Glutamatergic neuron (in vitro differentiated cells): ENCODE results near the gene KRTAP10-7. TPM values are rescaled to one million over a fixed set of nuclear protein-coding genes. Genes with fewer than 3 reads are reported as not detected.
A peak's percentile ranks its signal among the peaks of the same experiment; 100 is the strongest.
"Not testable (repeated sequence)": the region's sequence is repeated elsewhere in the genome, so short reads cannot be mapped to it uniquely, and the experiment has no call there.

Source experiments
- DNase-seq: peaks from one replicate; pipeline ENCODE4 v3.0.0; 2022
- H3K27ac Mint-ChIP-seq: one replicate; pipeline ENCODE4 v1.8.0; 2020; ENCODE audit warnings: mild to moderate bottlenecking, mixed read lengths, inconsistent platforms; ENCODE audit not compliant: unreplicated experiment
- H3K27me3 Mint-ChIP-seq: one replicate; pipeline ENCODE4 v1.8.0; 2020; ENCODE audit warnings: mild to moderate bottlenecking, moderate library complexity, mixed read lengths, inconsistent platforms; ENCODE audit not compliant: unreplicated experiment
- H3K36me3 Mint-ChIP-seq: one replicate; pipeline ENCODE4 v1.8.0; 2020; ENCODE audit warnings: mild to moderate bottlenecking, mixed read lengths, inconsistent platforms; ENCODE audit not compliant: unreplicated experiment
- H3K4me1 Mint-ChIP-seq: one replicate; pipeline ENCODE4 v1.8.0; 2020; ENCODE audit warnings: mild to moderate bottlenecking, low read depth, mixed read lengths, inconsistent platforms; ENCODE audit not compliant: unreplicated experiment
- H3K4me3 Mint-ChIP-seq: one replicate; pipeline ENCODE4 v1.8.0; 2020; ENCODE audit warnings: mild to moderate bottlenecking, mixed read lengths, inconsistent platforms; ENCODE audit not compliant: unreplicated experiment
- H3K9me3 Mint-ChIP-seq: one replicate; pipeline ENCODE4 v1.8.0; 2020; ENCODE audit warnings: mild to moderate bottlenecking, moderate library complexity, mixed read lengths, inconsistent platforms; ENCODE audit not compliant: unreplicated experiment
- total RNA-seq: library from RNA; stranded (reverse); fragmentation: NEBNext Ultra II Directional; extraction: Animal tissue kit (Norgen Biotek cat#: 25700); gene quantifications from one replicate; pipeline ENCODE4 v1.2.1, GENCODE V29; 2021; ENCODE audit not compliant: unreplicated experiment
- TF ChIP-seq, protein P1 (sequence below): fragments of 200-600 bp; sonication (generic); IDR thresholded peaks from one replicate; pipeline ENCODE4 v1.5.0; 2021; ENCODE audit not compliant: partially characterized antibody, unreplicated experiment

KRTAP10-7 gene
- total RNA-seq, 1 donor from 2014 or later = not detected

DNA sequence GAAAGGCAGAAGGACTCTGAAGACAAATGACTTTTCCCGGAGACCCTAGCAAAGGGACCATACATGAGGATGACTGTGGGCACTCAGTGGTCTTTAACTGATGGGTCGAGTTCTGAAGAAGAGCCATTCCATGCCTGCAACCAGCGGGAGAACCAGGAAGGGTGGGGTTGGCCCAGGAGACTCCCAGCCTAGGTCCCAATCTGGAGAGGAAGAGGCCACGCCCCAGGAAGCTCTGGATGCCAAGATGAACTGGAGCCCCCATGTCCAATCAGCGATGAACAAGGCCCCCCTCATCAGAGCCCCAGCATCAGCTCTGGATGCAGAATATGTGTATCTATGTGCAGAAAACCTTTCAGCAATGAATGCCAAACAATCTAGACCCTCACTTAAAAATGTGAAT lies 40.4 kb downstream of the KRTAP10-7 start:
- TF ChIP-seq, protein P1, sequence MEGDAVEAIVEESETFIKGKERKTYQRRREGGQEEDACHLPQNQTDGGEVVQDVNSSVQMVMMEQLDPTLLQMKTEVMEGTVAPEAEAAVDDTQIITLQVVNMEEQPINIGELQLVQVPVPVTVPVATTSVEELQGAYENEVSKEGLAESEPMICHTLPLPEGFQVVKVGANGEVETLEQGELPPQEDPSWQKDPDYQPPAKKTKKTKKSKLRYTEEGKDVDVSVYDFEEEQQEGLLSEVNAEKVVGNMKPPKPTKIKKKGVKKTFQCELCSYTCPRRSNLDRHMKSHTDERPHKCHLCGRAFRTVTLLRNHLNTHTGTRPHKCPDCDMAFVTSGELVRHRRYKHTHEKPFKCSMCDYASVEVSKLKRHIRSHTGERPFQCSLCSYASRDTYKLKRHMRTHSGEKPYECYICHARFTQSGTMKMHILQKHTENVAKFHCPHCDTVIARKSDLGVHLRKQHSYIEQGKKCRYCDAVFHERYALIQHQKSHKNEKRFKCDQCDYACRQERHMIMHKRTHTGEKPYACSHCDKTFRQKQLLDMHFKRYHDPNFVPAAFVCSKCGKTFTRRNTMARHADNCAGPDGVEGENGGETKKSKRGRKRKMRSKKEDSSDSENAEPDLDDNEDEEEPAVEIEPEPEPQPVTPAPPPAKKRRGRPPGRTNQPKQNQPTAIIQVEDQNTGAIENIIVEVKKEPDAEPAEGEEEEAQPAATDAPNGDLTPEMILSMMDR = no peak

DNA sequence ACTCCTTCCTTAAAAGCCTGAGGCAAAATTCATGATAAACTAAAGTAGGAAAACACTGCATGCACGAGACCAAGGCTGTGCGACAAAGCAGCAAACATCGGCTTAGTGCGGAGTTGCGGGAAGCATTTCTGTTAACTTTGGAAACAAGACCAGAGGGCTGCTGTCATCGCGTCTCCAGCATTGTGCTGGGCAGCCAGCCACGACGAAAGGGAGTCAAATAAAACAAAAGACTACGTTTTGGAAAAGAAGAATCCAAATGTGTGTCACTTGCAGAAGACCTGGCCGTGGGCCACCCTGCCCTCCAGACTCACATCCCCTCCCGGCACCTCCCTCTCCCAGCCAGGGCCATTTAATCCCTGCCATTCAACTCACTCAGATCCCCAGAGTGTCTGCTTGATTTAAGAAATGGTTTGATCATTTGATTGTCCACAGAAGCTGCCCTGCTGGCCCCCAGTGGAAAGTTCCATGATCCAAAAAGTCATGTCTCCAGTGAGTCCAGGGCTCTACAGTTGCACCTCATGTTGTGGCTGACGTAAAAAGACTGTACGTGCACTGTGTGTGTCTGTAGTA lies 43.4 kb downstream of the KRTAP10-7 start:
- TF ChIP-seq, protein P1 = no peak
- no peak overlapping the region for H3K27ac Mint-ChIP-seq
- H3K9me3 Mint-ChIP-seq = peaks cover 21% of the 10 kb centered on the region
- H3K36me3 Mint-ChIP-seq = peaks cover 29% of the 10 kb centered on the region
- peaks cover 5% of the 10 kb centered on the region for H3K27me3 Mint-ChIP-seq
- DNase-seq = no peak
- no peak overlapping the region for H3K4me3 Mint-ChIP-seq
- peaks cover 6% of the 10 kb centered on the region for H3K4me1 Mint-ChIP-seq

More for the DNA sequence above, 40.4 kb downstream of the KRTAP10-7 start:
- Mint-ChIP-seq H3K4me3 (no peak overlapping the region), H3K27me3 (no peaks in the 10 kb centered on the region), H3K9me3 (peaks cover 15% of the 10 kb centered on the region), H3K4me1 (peaks cover 3% of the 10 kb centered on the region), H3K36me3 (peaks cover 29% of the 10 kb centered on the region), H3K27ac (no peak overlapping the region)
- no peak for DNase-seq

DNA sequence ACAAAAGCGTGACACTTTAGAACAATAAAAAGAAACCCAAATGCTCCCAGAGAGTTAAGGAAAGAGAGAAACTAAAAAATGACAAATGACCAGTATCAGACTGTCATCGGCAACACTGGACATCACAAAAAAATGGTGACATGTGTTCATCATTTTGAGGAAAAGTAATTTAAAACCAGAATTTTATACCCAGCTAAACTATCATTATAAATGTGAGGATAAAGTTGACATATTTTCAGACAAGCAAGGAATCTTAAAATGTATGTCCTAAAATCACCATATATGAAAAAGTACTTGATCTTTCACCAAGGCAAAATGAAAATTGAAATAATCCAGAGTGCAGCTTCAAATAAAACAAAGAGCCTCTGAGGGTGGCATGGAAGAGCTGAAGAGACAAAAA lies 44.5 kb downstream of the KRTAP10-7 start:
- Mint-ChIP-seq H3K4me1 (peaks cover 6% of the 10 kb centered on the region), H3K36me3 (peaks cover 27% of the 10 kb centered on the region), H3K27me3 (peaks cover 7% of the 10 kb centered on the region), H3K9me3 (peaks cover 21% of the 10 kb centered on the region), H3K27ac (no peak overlapping the region), H3K4me3 (no peak overlapping the region)
- TF ChIP-seq, protein P1 = no peak
- DNase-seq = no peak

DNA sequence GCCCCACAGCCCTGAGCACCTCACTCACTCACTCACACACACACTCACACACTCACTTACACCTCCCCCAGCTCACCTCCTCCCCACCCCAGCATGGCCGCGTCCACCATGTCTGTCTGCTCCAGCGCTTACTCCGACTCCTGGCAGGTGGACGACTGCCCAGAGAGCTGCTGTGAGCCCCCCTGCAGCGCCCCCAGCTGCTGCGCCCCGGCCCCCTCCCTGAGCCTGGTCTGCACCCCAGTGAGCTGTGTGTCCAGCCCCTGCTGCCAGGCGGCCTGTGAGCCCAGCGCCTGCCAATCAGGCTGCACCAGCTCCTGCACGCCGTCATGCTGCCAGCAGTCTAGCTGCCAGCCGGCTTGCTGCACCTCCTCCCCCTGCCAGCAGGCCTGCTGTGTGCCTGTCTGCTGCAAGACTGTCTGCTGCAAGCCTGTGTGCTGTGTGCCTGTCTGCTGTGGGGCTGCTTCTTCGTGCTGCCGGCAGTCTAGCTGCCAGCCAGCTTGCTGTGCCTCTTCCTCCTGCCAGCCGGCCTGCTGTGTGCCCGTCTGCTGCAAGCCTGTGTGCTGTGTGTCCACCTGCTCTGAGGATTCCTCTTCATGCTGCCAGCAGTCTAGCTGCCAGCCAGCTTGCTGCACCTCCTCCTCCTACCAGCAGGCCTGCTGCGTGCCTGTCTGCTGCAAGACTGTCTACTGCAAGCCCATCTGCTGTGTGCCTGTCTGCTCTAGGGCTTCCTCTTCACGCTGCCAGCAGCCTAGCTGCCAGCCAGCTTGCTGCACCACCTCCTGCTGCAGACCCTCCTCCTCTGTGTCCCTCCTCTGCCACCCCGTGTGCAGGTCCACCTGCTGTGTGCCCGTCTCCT lies 46.2 kb downstream of the KRTAP10-7 start, which contains the start of gene KRTAP10-11:
TSS of gene KRTAP10-11 (plus strand) at position 49 of the 856 bp plus-strand sequence. CDS start at position 94, 45 bp downstream.
- Mint-ChIP-seq H3K27ac (peak within 1 kb of the TSS; percentile 64), H3K9me3 (peaks cover 22% of the 10 kb centered on the region), H3K4me3 (peak within 1 kb of the TSS; percentile 15), H3K36me3 (peaks cover 16% of the 10 kb centered on the region)
- not testable (repeated sequence) for H3K4me1 Mint-ChIP-seq, H3K27me3 Mint-ChIP-seq
- DNase-seq = peak; percentile 49
- TF ChIP-seq, protein P1 = peak; percentile 31

DNA sequence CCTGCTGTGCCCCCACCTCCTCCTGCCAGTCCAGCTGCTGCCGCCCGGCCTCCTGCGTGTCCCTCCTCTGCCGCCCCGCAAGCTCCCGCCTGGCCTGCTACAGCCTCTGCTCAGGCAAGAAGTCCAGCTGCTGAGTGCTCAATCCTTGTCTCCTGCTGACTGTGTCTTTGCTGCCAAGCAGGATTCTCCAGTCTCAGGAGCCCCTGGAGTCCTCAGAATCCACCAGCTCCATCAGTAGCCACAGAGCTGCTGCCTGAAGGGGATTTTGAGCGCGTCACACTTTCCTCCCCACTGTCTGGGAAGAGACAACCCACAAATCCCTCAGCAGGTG lies 46.8 kb downstream of the KRTAP10-7 start:
- TF ChIP-seq, protein P1 = no peak
- DNase-seq = peak; percentile 42
- Mint-ChIP-seq H3K4me1 (peaks cover 6% of the 10 kb centered on the region), H3K27ac (peak overlapping the region; percentile 64), H3K9me3 (peaks cover 22% of the 10 kb centered on the region), H3K4me3 (peak overlapping the region; percentile 15), H3K27me3 (peaks cover 9% of the 10 kb centered on the region), H3K36me3 (peaks cover 16% of the 10 kb centered on the region)
